GM21381 (cell line): Measurements from ENCODE around the gene SCEL.

Experiments
- ATAC-seq: cut with Tn5 transposase; IDR thresholded peaks from one replicate; pipeline ENCODE4 v1.9.1; 2021; ENCODE audit warnings: mild to moderate bottlenecking, moderate library complexity; ENCODE audit not compliant: unreplicated experiment

Gene SCEL

DNA sequence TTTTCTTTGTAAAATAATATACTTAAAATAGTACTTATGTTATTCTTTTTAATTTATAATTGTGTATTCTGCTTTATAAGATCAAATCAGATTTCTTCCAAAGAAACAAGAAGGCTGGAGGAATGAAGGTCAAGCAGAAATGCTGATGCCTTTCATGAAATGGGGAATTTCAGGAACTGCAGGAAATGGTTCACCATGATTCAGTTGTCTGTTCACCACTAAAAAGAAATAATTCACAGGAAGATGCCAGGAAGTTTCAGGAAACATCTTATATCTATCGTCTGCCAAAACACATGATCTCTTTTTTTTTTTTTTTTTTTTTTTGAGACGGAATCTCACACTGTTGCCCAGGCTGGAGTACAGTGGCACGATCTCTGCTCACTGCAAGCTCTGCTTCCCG lies 15.7 kb upstream of the SCEL start:
- ATAC-seq = no peak

DNA sequence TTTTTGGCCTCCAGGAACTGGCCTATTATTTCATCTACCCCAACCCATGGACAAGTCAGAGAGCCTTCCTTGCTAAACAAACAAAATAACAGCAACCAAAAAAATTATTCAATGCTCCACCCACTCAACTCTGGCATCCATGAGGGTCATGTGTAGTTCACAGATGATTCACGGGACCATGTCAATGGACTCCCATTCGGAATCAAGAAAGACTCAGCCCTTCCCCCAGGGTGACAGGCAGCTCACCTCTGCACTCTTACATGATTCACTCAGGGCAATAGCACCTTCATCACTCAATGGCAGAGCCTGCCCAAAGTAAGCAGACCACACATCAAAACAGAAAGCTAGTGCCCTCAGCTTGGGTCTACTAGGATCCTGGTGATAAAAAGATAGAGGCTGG lies 14.3 kb upstream of the SCEL start:
- no peak for ATAC-seq

DNA sequence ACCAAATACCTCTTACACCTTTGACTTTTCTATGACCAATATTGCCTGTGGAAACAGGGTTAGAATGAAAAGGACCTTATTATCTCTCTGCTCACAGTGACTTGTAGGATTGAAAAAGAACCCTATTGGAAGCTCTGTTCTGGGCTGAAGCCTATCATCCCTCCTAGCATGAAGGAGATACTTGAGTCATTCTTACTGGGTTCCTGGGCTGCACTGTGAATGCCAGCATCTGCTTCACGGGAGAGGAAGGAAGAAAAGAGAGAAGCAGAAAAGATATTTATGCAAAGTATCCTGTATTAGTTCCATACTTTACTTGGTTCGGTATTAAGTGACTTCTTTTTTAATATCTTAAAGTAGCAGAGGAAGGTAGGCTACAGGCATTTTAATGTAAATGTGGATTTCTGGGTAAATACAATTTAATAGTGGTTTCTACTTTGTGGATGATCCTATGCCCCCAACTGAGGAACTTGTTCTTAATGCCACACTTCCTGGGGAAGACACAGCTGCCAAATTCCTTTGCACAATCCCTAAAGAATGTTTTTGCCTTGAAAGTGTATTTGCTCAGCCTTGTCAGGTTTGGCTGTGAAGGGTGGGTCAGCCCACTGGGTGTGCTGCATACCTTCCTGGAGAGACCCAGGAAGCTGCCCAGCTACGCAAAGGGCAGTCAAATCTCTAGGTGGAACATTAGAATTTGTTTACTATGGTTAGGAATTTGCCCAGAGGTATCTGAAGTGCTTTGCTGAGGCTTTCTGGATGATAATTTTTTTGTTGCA lies 13.7 kb upstream of the SCEL start:
- ATAC-seq = no peak

DNA sequence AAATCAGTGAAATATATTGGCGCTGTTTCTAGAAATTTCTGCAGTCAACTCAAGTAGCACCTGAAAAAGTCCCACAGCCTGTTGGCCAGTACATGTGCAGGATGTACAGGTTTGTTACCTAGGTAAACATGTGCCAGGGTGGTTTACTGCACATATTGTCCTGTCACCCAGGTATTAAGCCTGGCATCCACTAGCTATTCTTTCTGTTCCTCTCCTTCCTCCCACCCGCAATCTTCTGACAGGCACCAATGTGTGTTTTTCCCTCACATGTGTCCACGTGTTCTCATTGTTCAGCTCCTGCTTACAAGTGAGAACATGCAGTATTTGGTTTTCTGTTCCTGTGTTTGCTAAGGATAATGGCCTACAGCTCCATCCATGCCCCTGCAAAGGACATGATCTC lies 13.1 kb upstream of the SCEL start:
- no peak for ATAC-seq

DNA sequence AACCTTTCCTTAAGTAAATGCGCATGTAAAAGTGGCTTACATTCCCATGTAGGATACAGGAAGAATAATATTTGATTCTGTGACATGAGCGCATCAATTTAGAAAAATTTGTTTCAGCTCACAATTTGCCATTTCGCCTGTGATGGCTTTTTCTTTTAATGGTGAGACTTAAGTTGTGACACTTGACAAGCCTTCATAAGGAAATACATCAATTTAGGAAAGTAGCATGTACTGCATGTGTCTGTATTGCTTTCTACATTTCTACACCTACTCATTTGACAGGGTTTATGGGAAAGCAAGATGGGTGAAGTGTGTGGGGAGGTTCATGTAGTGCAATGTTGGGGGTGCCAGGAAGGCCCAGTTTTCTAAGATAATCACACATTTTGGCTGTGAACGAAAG lies 12.1 kb upstream of the SCEL start:
- no peak for ATAC-seq

DNA sequence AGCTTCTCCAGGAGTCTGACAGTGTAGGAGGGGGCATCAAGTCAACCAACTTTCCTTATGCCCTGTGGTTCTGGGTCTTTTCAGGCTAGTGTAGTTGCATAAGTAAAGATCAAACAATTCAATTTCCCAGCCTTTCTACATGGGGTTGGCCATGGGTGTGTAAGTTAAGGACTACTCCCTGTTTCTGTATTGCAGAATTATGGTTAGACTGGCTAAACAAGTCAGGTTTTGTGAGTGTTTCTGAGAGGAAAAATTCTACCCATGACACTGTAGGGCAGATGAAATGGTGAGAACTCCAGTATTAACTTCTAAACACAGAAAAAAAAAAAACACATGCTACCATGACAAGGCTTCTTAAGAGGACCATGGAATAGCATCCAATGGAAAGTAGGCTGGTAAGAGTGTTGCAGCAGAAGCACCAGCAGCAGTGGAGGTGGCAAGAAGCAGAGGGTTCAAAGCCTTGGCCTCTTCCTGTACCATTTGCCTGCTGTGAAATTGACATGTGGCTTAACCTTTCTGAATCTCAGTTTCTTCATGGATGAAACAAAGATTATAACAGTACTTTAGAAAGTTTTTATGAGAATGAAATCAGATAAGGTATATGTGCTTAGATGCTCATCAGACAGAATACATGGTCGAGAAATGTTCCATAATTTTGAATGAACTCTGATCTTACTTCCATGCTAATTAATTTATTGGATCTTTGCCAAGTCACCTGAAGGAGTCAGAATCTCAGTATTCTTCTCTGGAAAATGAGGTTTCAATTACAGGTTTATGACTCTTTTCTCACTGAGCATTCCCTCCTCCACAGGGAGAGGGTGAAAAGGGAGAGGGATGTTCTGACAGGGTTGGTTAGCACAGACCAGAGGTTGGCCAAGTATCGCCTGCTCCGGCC lies 11.4 kb upstream of the SCEL start:
- ATAC-seq = peak; percentile 55

DNA sequence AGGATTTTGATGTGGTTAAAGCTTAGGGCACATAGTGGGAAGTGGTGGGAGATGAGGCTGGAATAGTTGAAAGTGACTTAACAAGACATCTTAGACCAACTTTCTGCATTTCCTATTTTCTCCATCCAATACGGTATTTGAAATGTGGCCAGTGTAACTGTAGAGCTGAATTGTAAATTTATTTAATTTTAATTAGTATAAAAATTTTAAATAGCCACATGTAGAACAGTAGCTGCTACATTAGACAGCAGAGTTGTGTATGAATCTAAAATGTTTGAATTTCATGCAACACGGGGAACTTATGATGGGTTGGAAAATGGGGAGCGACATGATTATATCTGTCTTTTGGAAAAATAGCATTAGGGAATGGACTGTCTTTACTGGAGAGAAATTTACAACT lies 7.1 kb upstream of the SCEL start:
- no peak for ATAC-seq

DNA sequence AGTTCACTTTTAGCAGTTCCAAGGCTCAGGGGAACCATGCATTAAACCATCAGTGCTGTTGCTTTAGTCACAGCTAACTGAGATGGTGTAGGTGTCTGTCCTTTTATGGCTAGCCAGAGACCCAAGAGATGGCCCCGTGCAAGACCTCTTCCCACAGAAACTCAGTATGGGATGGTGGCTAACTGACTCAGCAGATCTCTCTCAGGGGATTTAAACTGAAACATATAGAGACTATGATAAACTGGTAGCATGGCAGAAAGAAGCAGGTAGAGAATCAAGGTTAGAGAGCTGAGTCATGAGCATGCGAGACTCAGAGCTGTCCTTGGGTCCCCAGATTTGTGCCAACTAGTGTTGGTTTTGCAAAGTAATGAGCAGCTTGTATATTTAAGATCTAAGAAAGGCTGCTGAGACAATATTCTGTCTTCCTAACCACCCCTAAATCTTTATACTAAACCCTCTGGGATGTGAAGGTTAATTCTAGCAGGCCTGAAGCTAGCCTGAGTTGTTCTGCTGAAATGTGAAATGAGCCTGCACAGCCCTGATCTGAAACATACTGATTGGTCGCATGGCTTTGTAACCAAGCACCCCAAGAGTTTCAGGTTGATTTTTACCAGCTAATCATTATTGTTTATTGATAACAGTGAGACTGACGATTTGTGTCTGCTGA lies 6.5 kb upstream of the SCEL start:
- ATAC-seq = peak; percentile 70

DNA sequence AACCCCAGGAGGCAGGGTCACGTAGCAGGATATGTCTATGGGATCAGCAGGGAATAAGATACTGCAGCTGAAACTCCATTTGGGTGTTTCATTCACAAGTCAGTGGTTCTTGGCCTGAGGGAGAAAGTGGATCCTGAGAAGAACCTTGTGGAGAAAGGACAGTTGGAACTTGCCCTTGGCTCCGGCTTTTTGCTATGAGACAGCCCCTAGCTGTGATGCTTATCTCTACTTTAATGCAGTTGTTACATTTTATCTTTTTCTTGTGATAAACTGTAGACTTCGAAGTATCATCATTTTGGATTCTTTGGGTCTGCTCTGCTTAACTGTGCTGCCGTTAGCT lies 6.0 kb upstream of the SCEL start:
- no peak for ATAC-seq

DNA sequence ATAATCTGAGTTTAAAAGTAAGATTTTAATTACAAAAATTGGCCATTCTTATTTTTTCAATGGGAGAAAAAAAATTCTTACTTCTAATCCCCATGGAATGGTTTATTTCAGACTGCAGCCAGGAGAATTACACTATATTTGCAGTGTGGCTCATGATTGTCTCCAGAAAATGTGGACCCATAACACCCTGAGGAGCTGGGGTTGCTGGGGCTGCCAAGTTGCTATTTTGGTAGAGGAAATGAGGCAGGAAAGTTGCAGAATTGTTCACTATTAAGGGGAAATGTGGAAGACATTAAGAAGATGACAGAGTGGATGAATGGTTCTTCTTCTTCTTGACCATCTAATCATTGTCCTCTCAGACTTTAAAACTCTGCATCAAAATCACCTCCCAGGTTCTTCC lies 4.6 kb upstream of the SCEL start:
- no peak for ATAC-seq

DNA sequence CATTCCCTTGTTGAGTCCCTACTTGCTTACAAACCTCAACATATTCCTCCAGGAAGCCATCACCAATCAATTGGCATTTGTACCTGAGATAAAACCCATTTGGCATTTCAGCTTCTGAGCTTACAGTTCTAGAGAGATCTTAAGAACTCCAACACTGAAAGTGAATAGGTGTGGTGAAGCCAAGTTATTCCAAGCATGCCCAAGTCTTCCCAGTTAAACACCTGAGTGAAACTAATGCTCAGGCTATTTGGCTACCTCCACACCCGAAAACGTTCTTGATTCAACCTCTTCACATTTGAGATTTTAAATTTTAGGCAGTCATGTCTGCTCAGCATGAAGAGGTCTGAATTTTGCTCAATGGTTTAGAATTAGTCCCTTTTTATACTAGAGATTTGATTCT lies 2.5 kb upstream of the SCEL start:
- ATAC-seq = no peak

DNA sequence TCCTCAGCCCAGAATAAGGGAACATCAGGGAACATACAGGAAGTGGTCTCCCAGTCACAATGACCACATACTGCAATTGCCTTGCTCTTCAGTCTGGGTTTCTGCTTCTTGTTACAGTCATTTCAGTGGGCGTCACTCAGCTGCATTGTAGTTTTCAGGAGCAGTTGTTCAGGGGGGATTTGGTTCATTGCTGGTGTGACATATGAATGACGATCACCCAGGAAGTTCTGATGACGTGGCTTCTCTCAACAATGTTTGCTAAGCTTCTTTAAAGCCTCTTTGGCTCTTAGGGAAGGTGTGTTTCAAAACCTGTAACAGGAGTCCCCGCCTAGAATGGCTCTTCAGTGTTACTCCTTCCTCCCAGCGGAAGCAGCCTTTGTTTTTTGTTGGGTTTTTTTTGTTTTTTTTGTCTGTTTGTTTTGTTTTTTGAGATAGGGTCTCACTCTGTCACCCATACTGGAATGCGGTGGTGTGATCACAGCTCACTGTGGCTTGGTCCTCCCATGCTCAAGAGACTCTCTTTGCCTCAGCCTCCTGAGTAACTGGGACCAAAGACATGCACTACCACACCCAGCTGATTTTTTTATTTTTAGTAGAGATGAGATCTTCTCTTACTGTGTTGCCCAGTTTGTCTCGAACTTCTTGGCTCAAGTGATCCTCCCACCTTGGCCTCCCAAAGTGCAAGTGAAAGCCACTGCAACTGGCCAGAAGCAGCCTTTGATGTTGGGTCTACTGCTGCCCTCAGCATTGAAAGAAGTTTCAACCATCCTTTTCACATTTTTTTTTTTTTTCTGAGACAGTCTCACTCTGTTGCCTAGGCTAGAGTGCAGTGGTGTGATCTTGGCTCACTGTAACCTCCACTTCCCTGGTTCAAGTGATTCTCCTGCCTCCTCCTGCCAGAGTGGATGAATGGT lies 1.4 kb upstream of the SCEL start:
- no peak for ATAC-seq

DNA sequence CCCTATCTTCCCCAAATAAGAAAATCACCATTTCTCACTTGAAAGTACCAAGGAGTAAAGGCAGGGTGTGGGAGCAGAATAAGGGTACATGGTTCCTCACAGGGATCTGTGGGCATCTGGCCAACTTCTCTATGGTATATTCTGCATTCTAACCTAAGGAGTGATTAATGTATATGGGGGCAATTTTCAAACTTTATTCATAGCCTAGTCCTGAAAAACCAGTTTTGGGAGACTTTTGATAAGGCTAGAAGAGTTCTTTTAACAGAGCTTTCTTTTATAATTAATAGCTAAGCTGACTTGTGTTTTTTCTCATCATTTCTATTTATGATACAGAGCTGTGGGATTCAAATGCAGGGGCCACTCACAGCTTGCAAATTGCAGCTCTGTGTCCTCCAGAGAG lies 852 bp downstream of the SCEL start:
- no peak for ATAC-seq

DNA sequence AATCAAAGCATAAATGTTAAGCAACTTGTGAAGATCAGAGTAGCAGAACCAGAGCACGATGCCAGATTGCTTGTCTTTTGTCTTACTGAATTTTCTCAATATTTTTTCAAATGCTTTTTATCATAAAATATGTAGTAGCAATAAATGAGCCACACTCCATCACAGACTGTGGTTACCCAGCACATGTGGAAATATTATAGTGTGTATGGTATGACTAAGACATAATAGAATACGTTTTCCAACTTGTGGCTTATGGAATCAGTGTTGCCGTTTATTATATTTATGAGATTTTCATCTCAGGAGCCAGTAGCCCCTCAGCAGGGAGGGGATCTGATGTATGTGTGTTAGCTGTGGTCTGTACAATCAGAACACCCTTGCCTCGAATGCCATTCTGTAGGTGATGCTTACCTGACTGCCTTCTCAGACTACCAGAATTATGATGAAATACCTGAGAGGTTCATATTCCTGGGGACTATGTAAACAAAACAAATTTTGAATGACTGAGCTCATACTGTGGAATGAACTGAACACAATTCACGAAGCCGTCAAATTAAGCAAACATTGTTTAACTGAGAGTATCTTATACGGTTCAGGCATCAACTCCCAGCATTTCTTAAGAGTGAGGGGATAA lies 1.9 kb downstream of the SCEL start:
- ATAC-seq = no peak

DNA sequence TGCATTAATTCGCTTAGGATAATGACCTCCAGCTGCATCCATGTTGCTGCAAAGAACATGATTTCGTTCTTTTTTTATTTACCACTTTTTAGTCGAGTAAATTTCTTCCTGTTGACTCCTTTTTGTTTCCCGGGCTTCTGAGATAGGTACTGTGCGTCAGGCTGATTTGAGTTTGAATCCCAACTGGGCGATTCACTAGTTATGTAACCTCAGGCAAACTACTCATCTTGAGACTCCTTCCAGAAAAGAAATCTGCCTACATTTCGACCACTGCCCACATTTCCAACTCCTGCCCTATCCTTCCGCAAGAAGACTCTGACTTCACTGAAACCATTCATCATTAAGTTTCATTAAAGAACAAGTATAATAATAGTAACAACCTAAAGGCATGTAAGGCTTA lies 8.2 kb downstream of the SCEL start:
- no peak for ATAC-seq

DNA sequence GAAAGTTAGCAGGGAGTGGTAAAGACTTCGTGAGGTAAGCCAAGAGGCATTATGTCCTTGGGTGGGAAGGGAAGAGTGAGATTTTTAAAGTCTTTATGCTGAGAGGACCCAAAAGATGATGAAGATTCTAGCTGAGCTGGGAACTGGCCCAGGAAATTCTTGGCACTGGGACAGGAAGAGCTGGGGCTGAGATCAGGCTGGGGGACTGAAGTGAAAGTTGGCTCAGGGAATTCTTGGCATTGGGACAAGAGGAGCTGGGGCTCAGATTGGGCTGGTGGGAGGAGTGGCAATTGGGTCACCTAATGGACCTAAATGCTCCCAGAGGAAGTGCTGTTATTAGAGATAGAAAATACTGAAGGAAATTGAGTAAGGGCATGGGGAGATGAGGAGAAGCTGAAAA lies 8.8 kb downstream of the SCEL start:
- no peak for ATAC-seq

DNA sequence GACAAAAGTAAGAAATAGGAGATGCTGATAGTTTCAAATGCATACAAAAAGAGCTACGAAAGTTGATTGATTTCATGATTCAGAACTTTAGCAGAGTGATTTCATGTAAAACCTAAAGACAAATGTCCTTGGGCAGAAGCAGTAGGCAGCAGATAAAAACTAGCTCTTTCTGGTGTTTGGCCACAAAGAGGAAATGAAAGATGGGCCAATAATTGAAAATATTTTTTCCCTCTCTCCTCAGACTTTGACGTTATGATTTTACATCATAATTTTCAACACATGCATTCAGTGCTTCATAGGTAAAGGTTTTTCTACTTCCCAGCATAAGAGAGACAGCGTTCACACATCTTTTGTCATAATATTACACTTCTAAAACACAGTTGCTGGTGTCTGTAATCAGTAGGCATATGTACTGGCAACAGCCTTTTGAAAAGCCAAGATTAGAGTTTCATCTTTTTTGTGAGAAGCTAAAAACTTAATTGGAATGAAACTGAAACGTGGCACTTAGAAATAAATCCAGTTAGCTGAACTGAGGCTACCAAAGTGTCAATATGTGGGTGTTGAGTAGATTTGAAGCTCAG lies 9.3 kb downstream of the SCEL start:
- peak; percentile 44 for ATAC-seq

DNA sequence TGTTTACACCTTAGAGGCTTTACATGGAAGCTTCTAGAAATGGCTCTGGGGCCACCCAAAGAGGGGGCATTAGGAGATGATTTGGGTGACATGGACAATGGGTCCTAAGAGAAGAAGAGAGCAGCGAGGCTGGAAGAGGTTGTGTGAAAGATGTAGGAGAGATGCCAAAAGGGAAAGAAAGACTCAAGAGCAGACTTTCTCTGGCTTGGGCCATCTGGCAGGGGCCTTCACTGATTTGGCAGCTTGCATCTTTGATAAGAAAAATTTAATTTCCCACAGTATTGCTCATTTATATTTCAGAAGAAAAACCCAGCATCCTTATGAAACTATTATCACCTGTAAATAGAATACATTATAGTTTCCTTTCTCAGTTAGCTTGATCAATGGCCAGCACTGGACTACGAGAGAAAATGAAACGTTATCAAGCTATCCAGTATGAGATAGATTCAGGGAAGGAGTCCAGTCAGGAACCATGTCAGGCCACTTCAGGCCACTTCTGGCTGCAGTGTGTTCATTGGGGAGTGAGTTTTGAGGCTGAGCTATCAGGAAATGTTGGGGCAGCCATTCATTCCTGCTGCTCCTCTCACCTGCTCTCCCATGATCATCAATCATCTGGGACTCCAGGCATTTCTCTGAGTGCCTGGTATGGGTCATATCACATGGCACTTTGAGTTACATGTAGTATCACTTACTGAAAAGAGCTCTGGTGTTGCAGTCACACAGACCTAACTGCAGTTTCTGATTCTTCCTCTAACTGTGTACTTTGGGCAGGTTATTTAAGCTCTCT lies 10.3 kb downstream of the SCEL start:
- no peak for ATAC-seq

DNA sequence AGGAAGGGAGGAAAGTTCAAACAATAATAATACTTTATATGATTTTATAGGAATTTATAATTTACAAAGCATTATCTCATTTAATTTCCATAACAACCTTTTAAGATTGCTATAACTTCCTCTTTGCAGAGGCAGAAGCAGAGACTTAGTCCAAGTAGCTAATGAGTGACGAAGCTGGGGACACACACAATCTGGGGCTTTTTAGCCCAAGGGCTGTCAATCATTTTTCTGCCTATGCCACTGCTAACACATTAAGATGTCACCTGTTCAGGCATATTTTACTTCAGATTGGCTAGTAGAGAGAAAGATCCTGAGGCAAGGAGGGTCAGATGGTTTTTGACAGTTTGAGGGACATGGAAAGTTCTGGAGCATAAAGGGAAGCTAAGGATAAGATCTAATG lies 12.6 kb downstream of the SCEL start:
- peak; percentile 53 for ATAC-seq
